A549 (cell line): ENCODE measurements around the gene SCYL1.

Experiments used
- CTCF ChIP-seq: fragments of >200 bp; sonication (Bioruptor Twin); formaldehyde crosslinking; IDR thresholded peaks from 3 replicates; pipeline ENCODE4 v1.5.1; 2016
- E2F6 ChIP-seq: IDR thresholded peaks from 2 replicates; pipeline ENCODE4 v1.6.1; 2012; ENCODE audit warnings: low read depth, borderline replicate concordance
- EP300 ChIP-seq, 2 experiments: fragments of >200 bp; sonication (Bioruptor Twin); formaldehyde crosslinking; IDR thresholded peaks; 2 replicates in 1 of 2; 3 replicates in 1 of 2; pipeline ENCODE4 v1.6.1; 2016 to 2017
- ESRRA ChIP-seq: fragments of 150-350 bp; IDR thresholded peaks from 2 replicates; pipeline ENCODE4 v1.6.1; 2014; ENCODE audit warnings: mild to moderate bottlenecking, low read length, borderline replicate concordance
- HDAC2 ChIP-seq: fragments of 200-600 bp; sonication (generic); IDR thresholded peaks from 2 replicates; pipeline ENCODE4 v1.6.1; 2016
- MAX ChIP-seq: IDR thresholded peaks from 2 replicates; pipeline ENCODE4 v1.6.1; 2012
- PBX3 ChIP-seq: IDR thresholded peaks from 2 replicates; pipeline ENCODE4 v1.6.1; 2012
- RAD21 ChIP-seq, 2 experiments: fragments of >200 bp in 1 of 2; sonication (Bioruptor Twin) in 1 of 2; formaldehyde crosslinking in 1 of 2; IDR thresholded peaks in 1 of 2; conservative IDR thresholded peaks in 1 of 2; 2 replicates in 1 of 2; 3 replicates in 1 of 2; pipeline ENCODE4 v1.6.1; 2012 to 2018; ENCODE audit warnings: inconsistent platforms in 1 of 2
- RFX5 ChIP-seq: fragments of 450-650 bp; IDR thresholded peaks from 2 replicates; pipeline ENCODE4 v1.7.1; 2014; ENCODE audit warnings: antibody characterized with exemption, mild to moderate bottlenecking, moderate library complexity
- SMC3 ChIP-seq: fragments of >200 bp; sonication (Bioruptor Twin); formaldehyde crosslinking; IDR thresholded peaks from 3 replicates; pipeline ENCODE4 v1.6.1; 2018; ENCODE audit warnings: inconsistent platforms

DNA sequence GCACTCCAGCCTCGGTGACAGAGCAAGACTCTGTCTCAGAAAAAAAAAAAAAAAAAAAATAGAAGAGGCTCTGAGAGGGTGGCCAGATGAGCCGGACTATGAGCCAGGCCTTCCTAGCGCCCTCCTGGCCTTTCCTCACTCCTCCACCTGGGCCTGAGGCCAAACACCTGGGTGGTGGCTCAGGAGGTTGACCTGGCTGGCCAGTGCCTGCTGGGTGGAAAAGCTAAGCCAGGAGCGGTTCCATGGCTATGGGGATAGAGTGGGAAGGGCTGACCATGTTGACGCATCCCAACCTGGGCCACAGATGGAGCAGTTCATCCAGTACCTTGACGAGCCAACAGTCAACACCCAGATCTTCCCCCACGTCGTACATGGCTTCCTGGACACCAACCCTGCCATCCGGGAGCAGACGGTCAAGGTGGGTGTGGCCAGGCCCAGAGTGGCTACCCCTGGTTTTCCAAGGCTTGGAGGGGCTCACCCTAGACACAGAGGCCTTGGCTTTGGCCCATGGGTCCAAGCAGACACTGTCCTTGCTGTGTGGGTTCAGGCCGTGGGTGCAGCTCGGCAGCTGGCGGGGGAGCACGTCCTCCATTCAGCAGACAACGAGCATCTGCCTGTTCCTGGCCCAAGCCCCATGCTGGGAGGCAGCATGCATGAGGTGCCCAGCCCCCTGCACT, 7.6 kb downstream of the SCYL1 start:
- no peak for TF ChIP-seq HDAC2
- no peak for TF ChIP-seq EP300 (IDR thresholded peaks at IDR 0.05)
- no peak for TF ChIP-seq MAX
- no peak for TF ChIP-seq E2F6
- no peak for TF ChIP-seq ESRRA
- TF ChIP-seq CTCF: no peak
- no peak for TF ChIP-seq SMC3
- TF ChIP-seq RAD21 (conservative IDR thresholded peaks at IDR 0.05 in 1 of 2, IDR thresholded peaks at IDR 0.05 in 1 of 2): no peak
- TF ChIP-seq PBX3: no peak
- no peak for TF ChIP-seq RFX5
